ENCODE data around the gene SMYD4. TPM values are rescaled to one million over a fixed set of nuclear protein-coding genes. Genes with fewer than 3 reads are reported as not detected.

SMYD4 gene
- total and polyA plus RNA-seq, 2 donors (not counting 1 experiment from before 2014, with no cell fraction given): 11.9 to 37.5 TPM

DNA sequence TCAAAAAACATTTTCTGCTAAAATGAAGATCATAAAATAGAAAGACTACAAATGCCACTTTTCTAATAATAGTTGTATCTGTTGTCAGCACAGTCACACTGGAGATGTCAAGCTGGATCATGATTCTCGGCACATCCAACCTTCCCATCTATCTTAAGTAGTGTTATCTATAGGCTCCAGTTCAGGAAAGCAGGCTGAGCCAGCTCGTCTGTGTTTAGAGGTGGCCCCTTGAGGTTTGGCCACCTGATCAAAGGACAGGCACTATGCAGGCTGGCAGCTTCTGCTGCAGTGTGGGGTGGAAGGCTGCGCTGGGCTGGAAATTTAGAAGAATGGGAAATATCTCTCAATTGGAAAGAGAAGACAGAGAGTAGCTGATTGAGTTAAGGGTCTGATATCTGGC is 32.4 kb downstream of the SMYD4 start:
- ChIA-PET CTCF (interaction anchor here (1.1 to 2.0 kb wide), 3 partner anchors 14 to 77 kb away, joined by 3 to 8 read pairs (median 4); no protein-coding TSS in a partner anchor), POLR2A (no interaction called here)
- no peaks in the 10 kb centered on the region for H3K9me3 ChIP-seq (ENCODE audit: control extremely low read depth in 1 of 3, control insufficient read depth in 2 of 3, insufficient read depth in 1 of 3, low read length in 2 of 3)
- no peaks in the 10 kb centered on the region for H3K4me1 ChIP-seq (ENCODE audit: control insufficient read depth in 2 of 2, insufficient read depth in 2 of 2, low read length in 2 of 2)
- intact Hi-C loops (cut with micrococcal nuclease): no loop called here
- no peak overlapping the region for H3K4me2 ChIP-seq (replicated peaks; ENCODE audit: low read depth, low read length, poor library complexity, severe bottlenecking)
- no peak for ATAC-seq (ENCODE audit: low read depth)
- no peak overlapping the region for H3K9ac ChIP-seq (ENCODE audit: low read length)
- TF ChIP-seq EZH2 (IDR thresholded peaks at IDR 0.05; ENCODE audit: borderline replicate concordance, insufficient read depth, low read depth, low read length, poor library complexity, severe bottlenecking) (no peak), CTCF (IDR thresholded peaks at IDR 0.05) (no peak)
- no peaks in the 10 kb centered on the region for H3K27me3 Mint-ChIP-seq
- peaks cover 4% of the 10 kb centered on the region for H3K4me1 Mint-ChIP-seq
- H2AFZ ChIP-seq (ENCODE audit: insufficient read depth, low read depth, low read length, poor library complexity, severe bottlenecking): no peak overlapping the region
- no peaks in the 10 kb centered on the region for H4K20me1 ChIP-seq (ENCODE audit: control insufficient read depth, insufficient read depth, low read length, poor library complexity, severe bottlenecking)
- no peak overlapping the region for H3K4me3 Mint-ChIP-seq
- WGBS (ENCODE audit: insufficient coverage): 50% methylated on average over 2 of the region's 3 CpGs
- DNase-seq: no peak
- H3K27ac Mint-ChIP-seq: peak overlapping the region; percentile 7
- H3K27ac ChIP-seq (ENCODE audit: low read length in 2 of 2): no peak overlapping the region
- no peaks in the 10 kb centered on the region for H3K9me3 Mint-ChIP-seq (ENCODE audit: insufficient read depth)
- peaks cover 9% of the 10 kb centered on the region for H3K79me2 ChIP-seq (ENCODE audit: control insufficient read depth, insufficient read depth, low read length)
- no peaks in the 10 kb centered on the region for H3K27me3 ChIP-seq (replicated peaks in 1 of 4; ENCODE audit: control extremely low read depth in 1 of 4, control insufficient read depth in 3 of 4, insufficient read depth in 4 of 4, low read length in 3 of 4)
- H3K36me3 ChIP-seq (replicated peaks in 1 of 2; ENCODE audit: control extremely low read depth in 1 of 2, control insufficient read depth in 1 of 2, extremely low read depth in 1 of 2, insufficient read depth in 2 of 2, low read length in 1 of 2): peaks cover 7 to 16% of the 10 kb centered on the region in 2 experiments
- no peak overlapping the region for H3K4me3 ChIP-seq (ENCODE audit: control extremely low read depth in 1 of 5, extremely low read depth in 1 of 5, insufficient read depth in 1 of 5, low read depth in 2 of 5, low read length in 4 of 5)

DNA sequence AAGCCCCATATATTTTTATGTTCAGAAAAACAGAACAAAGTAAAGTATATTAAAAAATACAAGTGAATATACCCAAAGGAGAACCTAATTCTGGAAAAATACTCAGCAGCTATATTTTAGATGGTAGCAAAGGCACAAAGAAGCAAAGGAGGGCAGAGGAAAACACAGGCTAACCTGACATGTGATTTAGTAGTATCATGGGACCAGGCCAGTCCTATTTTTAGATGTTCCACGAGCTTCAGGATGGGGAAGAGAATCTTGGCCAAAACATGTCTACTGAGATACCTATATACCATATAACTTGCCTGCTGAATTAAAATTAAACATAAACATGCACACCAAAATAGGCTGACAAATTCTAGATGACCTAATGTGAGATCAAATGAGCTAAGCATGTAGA is 32.9 kb downstream of the SMYD4 start:
- H3K27ac ChIP-seq (ENCODE audit: low read length in 2 of 2): no peak overlapping the region
- ATAC-seq (ENCODE audit: low read depth): no peak
- Mint-ChIP-seq H3K4me3 (no peak overlapping the region), H3K27me3 (no peaks in the 10 kb centered on the region), H3K27ac (no peak overlapping the region), H3K4me1 (peaks cover 4% of the 10 kb centered on the region), H3K9me3 (ENCODE audit: insufficient read depth) (no peaks in the 10 kb centered on the region)
- no peak for TF ChIP-seq EZH2 (IDR thresholded peaks at IDR 0.05; ENCODE audit: borderline replicate concordance, insufficient read depth, low read depth, low read length, poor library complexity, severe bottlenecking)
- no peak for TF ChIP-seq CTCF (IDR thresholded peaks at IDR 0.05)
- CTCF ChIA-PET: interaction anchor here (1.1 to 2.0 kb wide), 3 partner anchors 13 to 77 kb away, joined by 3 to 8 read pairs (median 4); no protein-coding TSS in a partner anchor
- H3K4me2 ChIP-seq (replicated peaks; ENCODE audit: low read depth, low read length, poor library complexity, severe bottlenecking): no peak overlapping the region
- H3K27me3 ChIP-seq (replicated peaks in 1 of 4; ENCODE audit: control extremely low read depth in 1 of 4, control insufficient read depth in 3 of 4, insufficient read depth in 4 of 4, low read length in 3 of 4): no peaks in the 10 kb centered on the region
- peaks cover 9% of the 10 kb centered on the region for H3K79me2 ChIP-seq (ENCODE audit: control insufficient read depth, insufficient read depth, low read length)
- no peak overlapping the region for H3K9ac ChIP-seq (ENCODE audit: low read length)
- H3K36me3 ChIP-seq (replicated peaks in 1 of 2; ENCODE audit: control extremely low read depth in 1 of 2, control insufficient read depth in 1 of 2, extremely low read depth in 1 of 2, insufficient read depth in 2 of 2, low read length in 1 of 2): peaks cover 7 to 16% of the 10 kb centered on the region in 2 experiments
- no peaks in the 10 kb centered on the region for H3K4me1 ChIP-seq (ENCODE audit: control insufficient read depth in 2 of 2, insufficient read depth in 2 of 2, low read length in 2 of 2)
- no peaks in the 10 kb centered on the region for H3K9me3 ChIP-seq (ENCODE audit: control extremely low read depth in 1 of 3, control insufficient read depth in 2 of 3, insufficient read depth in 1 of 3, low read length in 2 of 3)
- no peak for DNase-seq
- POLR2A ChIA-PET: no interaction called here
- H3K4me3 ChIP-seq (ENCODE audit: control extremely low read depth in 1 of 5, extremely low read depth in 1 of 5, insufficient read depth in 1 of 5, low read depth in 2 of 5, low read length in 4 of 5): no peak overlapping the region
- no peaks in the 10 kb centered on the region for H4K20me1 ChIP-seq (ENCODE audit: control insufficient read depth, insufficient read depth, low read length, poor library complexity, severe bottlenecking)
- H2AFZ ChIP-seq (ENCODE audit: insufficient read depth, low read depth, low read length, poor library complexity, severe bottlenecking): no peak overlapping the region
- intact Hi-C loops (cut with micrococcal nuclease): no loop called here
- no CpG with 5 or more reads among the region's 1 CpG for WGBS (ENCODE audit: insufficient coverage)

Data from B cell (primary cell).